SK-N-SH treated with all-trans-retinoic acid at 6 μM for 48 hours (cell line): ENCODE results near the gene GMNC.

ENCODE experiments used
- ATAC-seq: fragments of 200-7000 bp; cut with Tn5 transposase; 3 replicates; pipeline ENCODE4 v1.9.1; 2020; ENCODE audit warnings: mild to moderate bottlenecking, moderate library complexity
- ARNTL ChIP-seq: fragments of 450-650 bp; formaldehyde crosslinking; IDR thresholded peaks from 2 replicates; pipeline ENCODE4 v1.5.0; 2020; ENCODE audit warnings: low read depth, mild to moderate bottlenecking, moderate library complexity, borderline replicate concordance
- BACH2 ChIP-seq: fragments of 250-450 bp; sonication (Bioruptor Pico); IDR thresholded peaks from 2 replicates; pipeline ENCODE4 v1.9.0; 2021; ENCODE audit warnings: mild to moderate bottlenecking, borderline replicate concordance
- CSDC2 ChIP-seq: fragments of 250-450 bp; sonication (Bioruptor Pico); IDR thresholded peaks from 2 replicates; pipeline ENCODE4 v1.5.0; 2020; ENCODE audit warnings: mild to moderate bottlenecking, moderate library complexity
- GLIS3 ChIP-seq: fragments of 250-450 bp; sonication (Bioruptor Pico); IDR thresholded peaks from 2 replicates; pipeline ENCODE4 v1.5.0; 2020; ENCODE audit warnings: mild to moderate bottlenecking, moderate library complexity
- OSR1 ChIP-seq: fragments of 250-450 bp; sonication (Bioruptor Pico); IDR thresholded peaks from 2 replicates; pipeline ENCODE4 v1.8.0; 2022; ENCODE audit warnings: moderate library complexity, mild to moderate bottlenecking, inconsistent platforms
- PPARA ChIP-seq: fragments of 250-450 bp; sonication (Bioruptor Pico); IDR thresholded peaks from 2 replicates; pipeline ENCODE4 v1.5.0; 2020; ENCODE audit warnings: mild to moderate bottlenecking, borderline replicate concordance
- RARB ChIP-seq: fragments of 250-450 bp; sonication (Bioruptor Pico); IDR thresholded peaks from 2 replicates; pipeline ENCODE4 v1.8.0; 2021; ENCODE audit warnings: mild to moderate bottlenecking, moderate library complexity
- SNAI2 ChIP-seq: fragments of 250-450 bp; sonication (Bioruptor Pico); IDR thresholded peaks from 2 replicates; pipeline ENCODE4 v1.5.0; 2020; ENCODE audit warnings: mild to moderate bottlenecking, moderate library complexity
- TCF4 ChIP-seq: fragments of 250-450 bp; sonication (Bioruptor Pico); IDR thresholded peaks from 2 replicates; pipeline ENCODE4 v1.8.0; 2021; ENCODE audit warnings: mild to moderate bottlenecking, moderate library complexity, borderline replicate concordance
- TOX ChIP-seq: fragments of 250-450 bp; sonication (Bioruptor Pico); IDR thresholded peaks from 2 replicates; pipeline ENCODE4 v1.8.0; 2021; ENCODE audit warnings: mild to moderate bottlenecking, moderate library complexity, borderline replicate concordance
- ZC3H10 ChIP-seq: fragments of 250-450 bp; sonication (Bioruptor Pico); IDR thresholded peaks from 2 replicates; pipeline ENCODE4 v1.5.1; 2021; ENCODE audit warnings: mild to moderate bottlenecking, moderate library complexity
- ZFP3 ChIP-seq: fragments of 250-450 bp; sonication (Bioruptor Pico); IDR thresholded peaks from 2 replicates; pipeline ENCODE4 v1.5.0; 2020; ENCODE audit warnings: mild to moderate bottlenecking, moderate library complexity
- ZNF565 ChIP-seq: fragments of 450-650 bp; formaldehyde crosslinking; conservative IDR thresholded peaks from 2 replicates; pipeline ENCODE4 v1.5.0; 2020; ENCODE audit warnings: low read depth, mild to moderate bottlenecking, moderate library complexity
- ZNF70 ChIP-seq: fragments of 450-650 bp; formaldehyde crosslinking; IDR thresholded peaks from 2 replicates; pipeline ENCODE4 v1.5.0; 2020; ENCODE audit warnings: mild to moderate bottlenecking, moderate library complexity
- ZNF8 ChIP-seq: fragments of 450-650 bp; formaldehyde crosslinking; IDR thresholded peaks from 2 replicates; pipeline ENCODE4 v1.5.0; 2020; ENCODE audit warnings: mild to moderate bottlenecking, moderate library complexity
- TF ChIP-seq, protein P1 (sequence below): fragments of 250-450 bp; sonication (Bioruptor Pico); IDR thresholded peaks from 2 replicates; pipeline ENCODE4 v1.5.0; 2020; ENCODE audit warnings: mild to moderate bottlenecking, moderate library complexity
- TF ChIP-seq, protein P2 (sequence below): fragments of 250-450 bp; sonication (Bioruptor Pico); IDR thresholded peaks from 2 replicates; pipeline ENCODE4 v1.8.0; 2021; ENCODE audit warnings: low read depth, mild to moderate bottlenecking, moderate library complexity, borderline replicate concordance
- TF ChIP-seq, protein P3 (sequence below): fragments of 250-450 bp; sonication (Bioruptor Pico); IDR thresholded peaks from 2 replicates; pipeline ENCODE4 v1.5.1; 2020; ENCODE audit warnings: low read depth, mild to moderate bottlenecking, moderate library complexity
- TF ChIP-seq, protein P4 (sequence below): fragments of 250-450 bp; sonication (Bioruptor Pico); IDR thresholded peaks from 2 replicates; pipeline ENCODE4 v1.8.0; 2020; ENCODE audit warnings: mild to moderate bottlenecking, moderate library complexity, borderline replicate concordance

GMNC gene

DNA sequence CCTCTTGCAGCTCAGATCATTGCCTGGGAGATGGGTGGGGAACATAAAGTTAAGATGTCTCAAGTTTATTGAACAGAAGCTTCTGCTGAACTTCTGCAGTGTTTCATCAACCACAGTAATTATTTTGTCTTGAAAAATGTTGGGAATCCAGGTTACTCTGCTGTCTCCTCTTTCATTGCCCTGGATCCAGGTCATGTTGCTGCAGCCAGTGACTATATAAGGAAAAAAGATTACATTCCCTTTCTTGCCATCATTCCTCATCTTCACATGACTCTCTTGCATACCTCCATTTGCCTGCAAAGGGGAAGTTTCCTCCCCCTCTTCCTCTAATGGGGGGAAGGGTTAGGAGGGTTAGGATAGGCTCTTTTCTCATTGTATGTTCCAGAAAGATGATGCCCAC, 15.1 kb downstream of the GMNC start:
- no peak for TF ChIP-seq SNAI2 (CRISPR knock-in tag)
- TF ChIP-seq, protein P1, sequence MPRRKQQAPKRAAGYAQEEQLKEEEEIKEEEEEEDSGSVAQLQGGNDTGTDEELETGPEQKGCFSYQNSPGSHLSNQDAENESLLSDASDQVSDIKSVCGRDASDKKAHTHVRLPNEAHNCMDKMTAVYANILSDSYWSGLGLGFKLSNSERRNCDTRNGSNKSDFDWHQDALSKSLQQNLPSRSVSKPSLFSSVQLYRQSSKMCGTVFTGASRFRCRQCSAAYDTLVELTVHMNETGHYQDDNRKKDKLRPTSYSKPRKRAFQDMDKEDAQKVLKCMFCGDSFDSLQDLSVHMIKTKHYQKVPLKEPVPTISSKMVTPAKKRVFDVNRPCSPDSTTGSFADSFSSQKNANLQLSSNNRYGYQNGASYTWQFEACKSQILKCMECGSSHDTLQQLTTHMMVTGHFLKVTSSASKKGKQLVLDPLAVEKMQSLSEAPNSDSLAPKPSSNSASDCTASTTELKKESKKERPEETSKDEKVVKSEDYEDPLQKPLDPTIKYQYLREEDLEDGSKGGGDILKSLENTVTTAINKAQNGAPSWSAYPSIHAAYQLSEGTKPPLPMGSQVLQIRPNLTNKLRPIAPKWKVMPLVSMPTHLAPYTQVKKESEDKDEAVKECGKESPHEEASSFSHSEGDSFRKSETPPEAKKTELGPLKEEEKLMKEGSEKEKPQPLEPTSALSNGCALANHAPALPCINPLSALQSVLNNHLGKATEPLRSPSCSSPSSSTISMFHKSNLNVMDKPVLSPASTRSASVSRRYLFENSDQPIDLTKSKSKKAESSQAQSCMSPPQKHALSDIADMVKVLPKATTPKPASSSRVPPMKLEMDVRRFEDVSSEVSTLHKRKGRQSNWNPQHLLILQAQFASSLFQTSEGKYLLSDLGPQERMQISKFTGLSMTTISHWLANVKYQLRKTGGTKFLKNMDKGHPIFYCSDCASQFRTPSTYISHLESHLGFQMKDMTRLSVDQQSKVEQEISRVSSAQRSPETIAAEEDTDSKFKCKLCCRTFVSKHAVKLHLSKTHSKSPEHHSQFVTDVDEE (CRISPR knock-in tag) = no peak
- TF ChIP-seq ZFP3 (CRISPR knock-in tag) = no peak
- TF ChIP-seq ZC3H10 (CRISPR knock-in tag) = no peak
- no peak for TF ChIP-seq ZNF565
- TF ChIP-seq BACH2 (CRISPR knock-in tag) = no peak
- no peak for TF ChIP-seq ZNF70
- TF ChIP-seq OSR1 (CRISPR knock-in tag) = no peak
- TF ChIP-seq, protein P2, sequence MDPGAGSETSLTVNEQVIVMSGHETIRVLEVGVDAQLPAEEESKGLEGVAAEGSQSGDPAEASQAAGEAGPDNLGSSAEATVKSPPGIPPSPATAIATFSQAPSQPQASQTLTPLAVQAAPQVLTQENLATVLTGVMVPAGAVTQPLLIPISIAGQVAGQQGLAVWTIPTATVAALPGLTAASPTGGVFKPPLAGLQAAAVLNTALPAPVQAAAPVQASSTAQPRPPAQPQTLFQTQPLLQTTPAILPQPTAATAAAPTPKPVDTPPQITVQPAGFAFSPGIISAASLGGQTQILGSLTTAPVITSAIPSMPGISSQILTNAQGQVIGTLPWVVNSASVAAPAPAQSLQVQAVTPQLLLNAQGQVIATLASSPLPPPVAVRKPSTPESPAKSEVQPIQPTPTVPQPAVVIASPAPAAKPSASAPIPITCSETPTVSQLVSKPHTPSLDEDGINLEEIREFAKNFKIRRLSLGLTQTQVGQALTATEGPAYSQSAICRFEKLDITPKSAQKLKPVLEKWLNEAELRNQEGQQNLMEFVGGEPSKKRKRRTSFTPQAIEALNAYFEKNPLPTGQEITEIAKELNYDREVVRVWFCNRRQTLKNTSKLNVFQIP (CRISPR knock-in tag) = no peak
- TF ChIP-seq, protein P3, sequence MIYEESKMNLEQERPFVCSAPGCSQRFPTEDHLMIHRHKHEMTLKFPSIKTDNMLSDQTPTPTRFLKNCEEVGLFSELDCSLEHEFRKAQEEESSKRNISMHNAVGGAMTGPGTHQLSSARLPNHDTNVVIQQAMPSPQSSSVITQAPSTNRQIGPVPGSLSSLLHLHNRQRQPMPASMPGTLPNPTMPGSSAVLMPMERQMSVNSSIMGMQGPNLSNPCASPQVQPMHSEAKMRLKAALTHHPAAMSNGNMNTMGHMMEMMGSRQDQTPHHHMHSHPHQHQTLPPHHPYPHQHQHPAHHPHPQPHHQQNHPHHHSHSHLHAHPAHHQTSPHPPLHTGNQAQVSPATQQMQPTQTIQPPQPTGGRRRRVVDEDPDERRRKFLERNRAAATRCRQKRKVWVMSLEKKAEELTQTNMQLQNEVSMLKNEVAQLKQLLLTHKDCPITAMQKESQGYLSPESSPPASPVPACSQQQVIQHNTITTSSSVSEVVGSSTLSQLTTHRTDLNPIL (CRISPR knock-in tag) = no peak
- TF ChIP-seq GLIS3 (CRISPR knock-in tag) = no peak
- TF ChIP-seq, protein P4, sequence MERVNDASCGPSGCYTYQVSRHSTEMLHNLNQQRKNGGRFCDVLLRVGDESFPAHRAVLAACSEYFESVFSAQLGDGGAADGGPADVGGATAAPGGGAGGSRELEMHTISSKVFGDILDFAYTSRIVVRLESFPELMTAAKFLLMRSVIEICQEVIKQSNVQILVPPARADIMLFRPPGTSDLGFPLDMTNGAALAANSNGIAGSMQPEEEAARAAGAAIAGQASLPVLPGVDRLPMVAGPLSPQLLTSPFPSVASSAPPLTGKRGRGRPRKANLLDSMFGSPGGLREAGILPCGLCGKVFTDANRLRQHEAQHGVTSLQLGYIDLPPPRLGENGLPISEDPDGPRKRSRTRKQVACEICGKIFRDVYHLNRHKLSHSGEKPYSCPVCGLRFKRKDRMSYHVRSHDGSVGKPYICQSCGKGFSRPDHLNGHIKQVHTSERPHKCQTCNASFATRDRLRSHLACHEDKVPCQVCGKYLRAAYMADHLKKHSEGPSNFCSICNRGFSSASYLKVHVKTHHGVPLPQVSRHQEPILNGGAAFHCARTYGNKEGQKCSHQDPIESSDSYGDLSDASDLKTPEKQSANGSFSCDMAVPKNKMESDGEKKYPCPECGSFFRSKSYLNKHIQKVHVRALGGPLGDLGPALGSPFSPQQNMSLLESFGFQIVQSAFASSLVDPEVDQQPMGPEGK (CRISPR knock-in tag) = no peak
- no peak for ATAC-seq

DNA sequence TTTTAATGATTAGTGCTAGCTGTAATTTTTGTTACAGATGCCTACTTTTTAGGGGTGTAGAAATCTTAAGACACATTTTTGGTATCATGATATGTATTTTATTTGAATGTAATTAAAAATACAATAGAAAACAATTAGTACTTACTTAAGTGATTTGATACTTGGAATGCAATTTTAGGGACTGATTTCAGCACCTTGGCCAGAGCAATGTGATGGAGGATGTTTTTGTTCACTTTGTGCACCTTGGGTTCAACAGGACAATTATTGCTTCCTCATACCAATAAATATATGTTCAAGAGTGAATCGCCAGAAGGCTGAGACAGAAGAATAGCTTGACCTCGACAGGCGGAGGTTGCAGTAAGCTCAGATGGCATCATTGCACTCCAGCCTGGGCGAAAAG, 22.3 kb downstream of the GMNC start:
- ATAC-seq = no peak
- TF ChIP-seq GLIS3 (CRISPR knock-in tag) = no peak
- no peak for TF ChIP-seq ZC3H10 (CRISPR knock-in tag)

DNA sequence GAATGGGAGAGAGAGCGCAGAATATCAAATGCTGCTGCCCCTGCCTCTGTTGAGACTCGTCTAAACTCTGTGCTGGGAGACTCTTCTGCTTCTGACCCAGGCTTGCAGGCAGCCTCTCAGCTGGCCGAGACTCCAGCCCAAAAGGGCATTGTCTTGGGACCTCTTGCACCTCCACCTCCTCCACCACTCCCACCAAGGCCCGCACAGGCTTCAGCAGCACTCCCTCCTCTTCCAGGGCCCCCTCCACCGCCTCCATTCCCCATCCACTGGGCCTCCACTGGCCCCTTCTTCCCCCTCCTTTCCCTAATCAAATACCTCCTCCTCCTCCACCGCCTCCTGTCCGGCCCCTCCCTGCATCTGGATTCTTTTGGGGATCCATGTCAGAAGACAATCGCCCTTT, 31.3 kb downstream of the GMNC start:
- no peak for ATAC-seq
- no peak for TF ChIP-seq PPARA (CRISPR knock-in tag)
- no peak for TF ChIP-seq BACH2 (CRISPR knock-in tag)
- no peak for TF ChIP-seq ZNF70
- no peak for TF ChIP-seq ARNTL (CRISPR knock-in tag)
- TF ChIP-seq RARB = no peak
- no peak for TF ChIP-seq ZNF8 (CRISPR knock-in tag)
- TF ChIP-seq, protein P2 (CRISPR knock-in tag) = no peak

DNA sequence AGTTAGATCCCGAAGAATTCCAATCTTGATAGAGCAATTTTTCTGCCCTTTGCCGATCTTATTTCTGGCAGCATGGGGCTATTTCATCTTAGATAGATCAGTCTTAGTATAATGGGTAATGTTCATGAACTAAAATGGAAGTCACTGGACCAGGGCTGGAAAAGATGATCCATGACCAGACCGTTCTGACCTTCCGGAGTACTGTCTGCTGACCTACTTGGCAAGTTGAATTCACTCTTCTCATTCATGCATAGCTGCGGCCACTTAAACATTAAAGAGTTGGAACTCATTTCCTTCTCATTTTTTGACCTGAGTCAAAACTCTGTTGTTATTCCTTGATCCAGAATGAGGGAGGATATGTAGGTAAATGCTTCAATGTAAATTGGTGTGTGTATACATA, 32.5 kb downstream of the GMNC start:
- TF ChIP-seq PPARA (CRISPR knock-in tag) = no peak
- no peak for TF ChIP-seq TOX (CRISPR knock-in tag)
- TF ChIP-seq ZFP3 (CRISPR knock-in tag) = no peak
- TF ChIP-seq TCF4 (CRISPR knock-in tag) = no peak
- no peak for TF ChIP-seq ZNF565
- no peak for TF ChIP-seq BACH2 (CRISPR knock-in tag)
- no peak for TF ChIP-seq CSDC2 (CRISPR knock-in tag)
- ATAC-seq = no peak
